Left lung (tissue), 10 donors: ENCODE data around the gene HPN. TPM values are rescaled to one million over a fixed set of nuclear protein-coding genes. Genes with fewer than 3 reads are reported as not detected.

Experiments used
- ATAC-seq: fragments of 200-7000 bp; cut with Tn5 transposase; one replicate; pipeline ENCODE4 v1.9.1; 2020; ENCODE audit warnings: moderate library complexity
- DNase-seq, 4 donors: peaks; one replicate each; pipeline ENCODE4 v3.0.0-alpha.2; 2013 to 2020
- H3K27ac ChIP-seq, 2 donors: fragments of 200-600 bp; sonication (generic) in 1 of 2; one replicate each; pipeline versions ENCODE4 v1.5.0 to v1.8.0; 2020 to 2021
- H3K27me3 ChIP-seq, 2 donors: fragments of 200-600 bp; sonication (generic) in 1 of 2; one replicate each; pipeline versions ENCODE4 v1.5.0 to v1.8.0; 2020 to 2021
- H3K36me3 ChIP-seq, 2 donors: fragments of 200-600 bp; sonication (generic) in 1 of 2; one replicate each; pipeline versions ENCODE4 v1.5.0 to v1.8.0; 2020 to 2021
- H3K4me1 ChIP-seq, 2 donors: fragments of 200-600 bp; one replicate each; pipeline ENCODE4 v1.8.0; 2021
- H3K4me3 ChIP-seq, 2 donors: fragments of 200-600 bp; sonication (generic) in 1 of 2; one replicate each; pipeline versions ENCODE4 v1.5.0 to v1.8.0; 2020 to 2021; ENCODE audit warnings: mild to moderate bottlenecking in 1 of 2
- H3K9me3 ChIP-seq, 2 donors: fragments of 200-600 bp; sonication (generic) in 1 of 2; one replicate each; pipeline versions ENCODE4 v1.5.0 to v1.8.0; 2020 to 2021
- CTCF ChIP-seq, 2 donors: fragments of 200-600 bp; sonication (generic) in 1 of 2; IDR thresholded peaks; one replicate each; pipeline versions ENCODE4 v1.5.0 to v1.8.0; 2021; ENCODE audit warnings: antibody characterized with exemption in 2 of 2
- intact Hi-C, 2 donors: fragments of 100-400 bp; cut with DNase I; formaldehyde crosslinking; loops; one replicate each; pipeline versions ENCODE4 v1.11.2 to v1.14.2; 2022
- polyA plus RNA-seq, 6 donors: library from polyadenylated mRNA; unstranded; fragments of 120-200 nt; gene quantifications; one replicate each; pipeline ENCODE4 v1.2.1, GENCODE V29; 2013; ENCODE audit not compliant: insufficient read length in 6 of 6
- total RNA-seq, 2 donors: library from RNA; stranded (reverse); fragmentation: NEBNext Ultra II Directional; extraction: Animal tissue kit (Norgen Biotek cat#: 25700); gene quantifications; one replicate each; pipeline ENCODE4 v1.2.1, GENCODE V29; 2021
- donor health status: DM: no; HTN: yes; CAD: no.
- donor health status: DM: no; HTN: no; CAD: no.

Gene HPN
- total and polyA plus RNA-seq, 8 donors, result 16.8 to 44.7 (median 32.2) TPM

- Histone ChIP-seq H3K27me3 (peaks cover 0 to 25% of the 10 kb centered on the region in 2 donors), H3K36me3 (no peaks in the 10 kb centered on the region), H3K4me1 (peaks cover 18 to 42% of the 10 kb centered on the region in 2 donors), H3K4me3 (no peak overlapping the region), H3K9me3 (no peaks in the 10 kb centered on the region), H3K27ac (no peak overlapping the region)
- TF ChIP-seq CTCF (IDR thresholded peaks at IDR 0.05), result no peak
- intact Hi-C loops, result no loop called here
- ATAC-seq (no peak), DNase-seq (peak in 1 of 4 donors; percentile 61)
These were observed 1.6 kb downstream of the HPN start for GRCh38 chr19:35042954-35043604.

GRCh38 chr19:35043906-35044305 is 2.4 kb downstream of the HPN start:
- TF ChIP-seq CTCF (IDR thresholded peaks at IDR 0.05), result no peak
- peaks cover 18 to 34% of the 10 kb centered on the region in 2 donors for H3K4me1 ChIP-seq
- no peaks in the 10 kb centered on the region for H3K36me3 ChIP-seq
- no peak overlapping the region for H3K4me3 ChIP-seq
- H3K27ac ChIP-seq, result no peak overlapping the region
- DNase-seq (peak in 1 of 4 donors; percentile 49), ATAC-seq (no peak)
- H3K9me3 ChIP-seq, result no peaks in the 10 kb centered on the region
- peaks cover 0 to 24% of the 10 kb centered on the region in 2 donors for H3K27me3 ChIP-seq
- intact Hi-C loops, result no loop called here

- no peak for ATAC-seq
- Histone ChIP-seq H3K4me1 (peaks cover 18 to 28% of the 10 kb centered on the region in 2 donors), H3K9me3 (no peaks in the 10 kb centered on the region), H3K4me3 (no peak overlapping the region), H3K27ac (no peak overlapping the region), H3K36me3 (no peaks in the 10 kb centered on the region), H3K27me3 (peaks cover 0 to 18% of the 10 kb centered on the region in 2 donors)
- TF ChIP-seq CTCF (IDR thresholded peaks at IDR 0.05), result peak; percentile 97
- peak in 1 of 4 donors; percentile 78 for DNase-seq
- intact Hi-C loops, result no loop called here
These were observed 3.0 kb downstream of the HPN start for GRCh38 chr19:35044317-35045117.

- Histone ChIP-seq H3K9me3 (no peaks in the 10 kb centered on the region), H3K27me3 (peaks cover 0 to 6% of the 10 kb centered on the region in 2 donors), H3K4me1 (peaks cover 8 to 15% of the 10 kb centered on the region in 2 donors), H3K4me3 (no peak overlapping the region), H3K36me3 (no peaks in the 10 kb centered on the region), H3K27ac (no peak overlapping the region)
- intact Hi-C loops, result no loop called here
- peak in 1 of 4 donors; percentile 34 for DNase-seq
- ATAC-seq, result no peak
- peak in 1 of 2 donors; percentile 36 for TF ChIP-seq CTCF (IDR thresholded peaks at IDR 0.05)
These were observed 4.3 kb downstream of the HPN start for GRCh38 chr19:35045667-35046300.

GRCh38 chr19:35046461-35046860 is 4.9 kb downstream of the HPN start:
- DNase-seq, result no peak
- no peak for TF ChIP-seq CTCF (IDR thresholded peaks at IDR 0.05)
- no peaks in the 10 kb centered on the region for H3K27me3 ChIP-seq
- H3K4me1 ChIP-seq, result peaks cover 4 to 8% of the 10 kb centered on the region in 2 donors
- no peak for ATAC-seq
- no peaks in the 10 kb centered on the region for H3K9me3 ChIP-seq
- no peaks in the 10 kb centered on the region for H3K36me3 ChIP-seq
- no peak overlapping the region for H3K27ac ChIP-seq
- intact Hi-C loops, result no loop called here
- no peak overlapping the region for H3K4me3 ChIP-seq
